Left forelimb (tissue), 1 donor: ENCODE measurements around the gene TEX22.

Experiments used
- DNase-seq: peaks from one replicate; pipeline ENCODE4 v3.0.0-alpha.2; 2018; ENCODE audit warnings: low spot score

TEX22 gene

GRCh38 chr14:105456736-105457617 lies 58.6 kb downstream of the TEX22 start:
- DNase-seq: no peak

- DNase-seq: no peak
Observed at GRCh38 chr14:105458010-105458409, 59.7 kb downstream of the TEX22 start.

- no peak for DNase-seq
Observed at GRCh38 chr14:105458571-105458970, 60.2 kb downstream of the TEX22 start.

- DNase-seq: no peak
Observed at GRCh38 chr14:105460116-105460515, 61.8 kb downstream of the TEX22 start.

- no peak for DNase-seq
Observed at GRCh38 chr14:105460616-105461015, 62.3 kb downstream of the TEX22 start.

GRCh38 chr14:105461903-105462302 lies 63.6 kb downstream of the TEX22 start:
- DNase-seq: no peak
